SU-DHL-6 (cell line): ENCODE measurements around the gene GPATCH4.
"Not testable (repeated sequence)": the region's sequence is repeated elsewhere in the genome, so short reads cannot be mapped to it uniquely, and the experiment has no call there.

Experiments
- H2AFZ ChIP-seq: fragments of 200-600 bp; sonication (generic); 2 replicates; pipeline ENCODE4 v1.6.1; 2014; ENCODE audit warnings: low read depth, mild to moderate bottlenecking, moderate library complexity, mixed read lengths, antibody characterized with exemption, low read length; ENCODE audit not compliant: severe bottlenecking
- H3F3A ChIP-seq: fragments of 200-600 bp; shearing (Covaris generic); 2 replicates; pipeline ENCODE4 v1.6.0; 2016; ENCODE audit warnings: antibody characterized with exemption, mild to moderate bottlenecking; ENCODE audit not compliant: insufficient read depth
- H3K27ac ChIP-seq: fragments of 200-600 bp; sonication (generic); 2 replicates; pipeline ENCODE4 v1.5.1; 2016; ENCODE audit warnings: low read depth, mild to moderate bottlenecking, low read length, moderate library complexity, mixed read lengths
- H3K27me3 ChIP-seq: fragments of 200-600 bp; sonication (generic), shearing (Covaris generic); 2 replicates; pipeline ENCODE4 v1.6.0; 2014; ENCODE audit warnings: mild to moderate bottlenecking, low read length
- H3K36me3 ChIP-seq: fragments of 200-600 bp; sonication (generic); 2 replicates; pipeline ENCODE4 v1.6.1; 2014; ENCODE audit warnings: mild to moderate bottlenecking, low read length, mixed read lengths
- H3K4me2 ChIP-seq: fragments of 300-600, 200-600 bp; shearing (Covaris generic), sonication (generic); 2 replicates; pipeline ENCODE4 v1.6.0; 2014; ENCODE audit warnings: low read length, low read depth, mild to moderate bottlenecking; ENCODE audit not compliant: poor library complexity, severe bottlenecking
- H3K4me3 ChIP-seq: fragments of 200-600 bp; sonication (generic); 2 replicates; pipeline ENCODE4 v1.5.1; 2014; ENCODE audit warnings: antibody characterized with exemption, low read length, mild to moderate bottlenecking, mixed read lengths; ENCODE audit not compliant: insufficient read depth, poor library complexity, severe bottlenecking
- H3K79me2 ChIP-seq: fragments of 200-600 bp; sonication (generic); 2 replicates; pipeline ENCODE4 v1.6.1; 2014; ENCODE audit warnings: mild to moderate bottlenecking, low read length, moderate library complexity; ENCODE audit not compliant: insufficient read depth
- H3K9ac ChIP-seq: fragments of 200-600 bp; sonication (generic); 2 replicates; pipeline ENCODE4 v1.7.0; 2014; ENCODE audit warnings: mild to moderate bottlenecking, low read length
- H3K9me2 ChIP-seq: fragments of 200-600 bp; sonication (generic); replicated peaks from 2 replicates; pipeline ENCODE4 v1.6.1; 2014; ENCODE audit warnings: low read length; ENCODE audit not compliant: insufficient read depth
- H3K9me3 ChIP-seq: fragments of 200-600 bp; sonication (generic); 2 replicates; pipeline ENCODE4 v1.6.1; 2014; ENCODE audit warnings: low read length, mixed read lengths; ENCODE audit not compliant: insufficient read depth
- H4K20me1 ChIP-seq: fragments of 200-600 bp; sonication (generic); 2 replicates; pipeline ENCODE4 v1.6.1; 2014; ENCODE audit warnings: low read depth, mild to moderate bottlenecking, antibody characterized with exemption, low read length, moderate library complexity, mixed read lengths
- EZH2phosphoT487 ChIP-seq: fragments of 200-600 bp; sonication (generic), shearing (Covaris generic); conservative IDR thresholded peaks from 2 replicates; pipeline ENCODE4 v1.6.1; 2018; ENCODE audit warnings: mild to moderate bottlenecking, antibody characterized with exemption, low read length, moderate library complexity, mixed read lengths
- TF ChIP-seq, protein P1 (sequence below): fragments of 200-600 bp; sonication (generic); IDR thresholded peaks from one replicate; pipeline ENCODE4 v1.5.1; 2017; ENCODE audit warnings: antibody characterized with exemption, mild to moderate bottlenecking, low read length, moderate library complexity; ENCODE audit not compliant: insufficient read depth, poor library complexity, severe bottlenecking

The GPATCH4 gene

DNA sequence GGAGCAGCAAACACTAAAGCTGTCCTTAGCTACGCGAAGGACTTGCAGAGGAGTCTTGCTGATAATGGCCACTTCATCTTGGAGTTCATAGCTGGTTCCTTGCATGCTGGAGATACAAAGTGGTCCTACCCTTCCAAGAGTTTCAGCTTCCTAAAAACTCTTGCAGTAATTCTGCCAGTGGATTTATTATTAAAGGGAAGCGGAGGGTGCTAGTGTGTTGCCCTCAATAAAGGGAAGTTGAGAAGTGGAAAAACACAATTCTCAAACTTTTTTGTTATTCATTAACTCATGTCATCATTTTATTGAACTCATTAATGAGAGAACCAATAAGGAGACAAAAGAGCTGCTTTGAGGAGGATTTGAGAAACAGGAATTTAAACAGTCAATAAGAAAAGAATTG, 11.4 kb upstream of the GPATCH4 start:
- Histone ChIP-seq H3K9me3 (no peaks in the 10 kb centered on the region), H3K79me2 (no peaks in the 10 kb centered on the region), H2AFZ (no peak overlapping the region), H3K27ac (no peak overlapping the region), H3K9ac (no peak overlapping the region), H3K4me2 (no peak overlapping the region), H3K9me2 (no peaks in the 10 kb centered on the region), H4K20me1 (no peaks in the 10 kb centered on the region), H3K36me3 (no peaks in the 10 kb centered on the region), H3F3A (no peaks in the 10 kb centered on the region; the same call in 1 of the 2 replicates), H3K27me3 (no peaks in the 10 kb centered on the region), H3K4me3 (no peak overlapping the region)
- no peak for TF ChIP-seq EZH2phosphoT487
- TF ChIP-seq, protein P1, sequence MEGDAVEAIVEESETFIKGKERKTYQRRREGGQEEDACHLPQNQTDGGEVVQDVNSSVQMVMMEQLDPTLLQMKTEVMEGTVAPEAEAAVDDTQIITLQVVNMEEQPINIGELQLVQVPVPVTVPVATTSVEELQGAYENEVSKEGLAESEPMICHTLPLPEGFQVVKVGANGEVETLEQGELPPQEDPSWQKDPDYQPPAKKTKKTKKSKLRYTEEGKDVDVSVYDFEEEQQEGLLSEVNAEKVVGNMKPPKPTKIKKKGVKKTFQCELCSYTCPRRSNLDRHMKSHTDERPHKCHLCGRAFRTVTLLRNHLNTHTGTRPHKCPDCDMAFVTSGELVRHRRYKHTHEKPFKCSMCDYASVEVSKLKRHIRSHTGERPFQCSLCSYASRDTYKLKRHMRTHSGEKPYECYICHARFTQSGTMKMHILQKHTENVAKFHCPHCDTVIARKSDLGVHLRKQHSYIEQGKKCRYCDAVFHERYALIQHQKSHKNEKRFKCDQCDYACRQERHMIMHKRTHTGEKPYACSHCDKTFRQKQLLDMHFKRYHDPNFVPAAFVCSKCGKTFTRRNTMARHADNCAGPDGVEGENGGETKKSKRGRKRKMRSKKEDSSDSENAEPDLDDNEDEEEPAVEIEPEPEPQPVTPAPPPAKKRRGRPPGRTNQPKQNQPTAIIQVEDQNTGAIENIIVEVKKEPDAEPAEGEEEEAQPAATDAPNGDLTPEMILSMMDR = no peak

DNA sequence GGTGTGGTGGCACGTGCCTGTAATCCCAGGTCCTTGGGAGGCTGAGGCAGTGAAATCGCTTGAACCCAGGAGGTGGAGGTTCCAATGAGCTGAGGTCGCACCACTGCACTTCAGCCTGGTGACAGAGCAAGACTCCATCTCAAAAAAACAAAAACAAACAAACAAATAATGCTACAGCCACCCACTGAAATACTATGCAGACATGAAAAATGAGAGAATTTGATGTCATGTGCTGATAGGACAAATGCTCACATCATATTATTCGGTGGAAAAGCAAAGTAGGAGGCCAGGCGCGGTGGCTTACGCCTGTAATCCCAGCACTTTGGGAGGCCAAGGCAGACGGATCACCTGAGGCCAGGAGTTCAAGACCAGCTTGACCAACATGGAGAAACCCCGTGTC, 8.8 kb upstream of the GPATCH4 start:
- H3K9me2 ChIP-seq, H3K4me2 ChIP-seq, H3K9ac ChIP-seq, H4K20me1 ChIP-seq, H3K9me3 ChIP-seq, H3F3A ChIP-seq, H3K4me3 ChIP-seq, H3K27me3 ChIP-seq, H3K36me3 ChIP-seq, H3K79me2 ChIP-seq, H3K27ac ChIP-seq, H2AFZ ChIP-seq: not testable (repeated sequence)

DNA sequence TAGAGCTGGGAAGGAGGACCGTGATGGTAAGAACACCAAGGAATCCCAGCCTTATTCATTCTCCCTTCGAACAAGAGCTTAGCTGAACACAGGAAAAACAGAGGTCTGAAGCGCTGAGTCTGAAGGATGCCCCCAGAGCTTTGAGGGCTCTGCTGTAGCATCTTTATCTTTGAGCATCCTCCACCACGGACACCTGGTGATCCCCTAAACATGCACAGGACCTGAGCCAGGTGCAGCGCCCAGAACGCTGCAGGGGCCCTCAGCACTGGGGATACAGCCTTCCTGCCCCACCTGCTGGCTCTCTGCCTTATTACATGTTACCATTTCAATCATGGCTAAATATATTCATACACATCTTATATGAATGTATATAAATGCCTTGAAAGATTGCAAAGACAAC, 7.7 kb upstream of the GPATCH4 start:
- no peaks in the 10 kb centered on the region for H3K9me3 ChIP-seq
- H2AFZ ChIP-seq = no peak overlapping the region
- no peak overlapping the region for H3K9ac ChIP-seq
- H3K9me2 ChIP-seq = no peaks in the 10 kb centered on the region
- no peaks in the 10 kb centered on the region for H3K36me3 ChIP-seq
- H3K79me2 ChIP-seq = no peaks in the 10 kb centered on the region
- TF ChIP-seq EZH2phosphoT487 = no peak
- TF ChIP-seq, protein P1 = peak; percentile 64
- no peak overlapping the region for H3K4me3 ChIP-seq
- H4K20me1 ChIP-seq = no peaks in the 10 kb centered on the region
- H3K27me3 ChIP-seq = no peaks in the 10 kb centered on the region
- H3F3A ChIP-seq = no peaks in the 10 kb centered on the region; the same call in 1 of the 2 replicates
- H3K27ac ChIP-seq = no peak overlapping the region
- H3K4me2 ChIP-seq = no peak overlapping the region

- TF ChIP-seq, protein P1 = peak; percentile 55
- no peak for TF ChIP-seq EZH2phosphoT487
- H3K9me2 ChIP-seq = no peaks in the 10 kb centered on the region
- no peak overlapping the region for H3K9ac ChIP-seq
- no peaks in the 10 kb centered on the region for H3K27me3 ChIP-seq
- no peaks in the 10 kb centered on the region for H3K9me3 ChIP-seq
- H3K4me2 ChIP-seq = peak overlapping the region; percentile 3
- H3K27ac ChIP-seq = no peak overlapping the region
- no peaks in the 10 kb centered on the region for H4K20me1 ChIP-seq
- no peaks in the 10 kb centered on the region for H3K79me2 ChIP-seq
- H2AFZ ChIP-seq = no peak overlapping the region
- no peak overlapping the region for H3K4me3 ChIP-seq
- H3F3A ChIP-seq = peaks cover under 1% of the 10 kb centered on the region; the same call in 1 of the 2 replicates
- H3K36me3 ChIP-seq = no peaks in the 10 kb centered on the region
These were observed 6.9 kb upstream of the GPATCH4 start for GRCh38 chr1:156608036-156608674.

DNA sequence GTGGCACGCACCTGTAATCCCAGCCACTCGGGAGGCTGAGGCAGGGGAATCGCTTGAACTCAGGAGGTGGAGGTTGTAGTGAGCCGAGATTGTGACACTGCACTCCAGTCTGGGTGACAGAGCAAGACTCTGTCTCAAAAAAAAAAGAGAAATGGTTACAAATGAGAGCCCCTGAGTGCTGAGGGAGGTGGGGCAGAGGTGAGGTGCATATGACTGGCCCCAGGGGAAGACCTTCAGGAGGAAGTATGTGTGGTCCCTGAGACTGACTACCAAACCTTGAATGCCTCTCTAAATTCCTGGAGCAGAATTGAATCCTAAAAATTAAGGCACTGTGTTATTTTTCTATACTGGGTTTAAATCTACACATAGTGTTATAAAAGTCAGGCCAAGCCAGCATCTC, 6.1 kb upstream of the GPATCH4 start:
- H4K20me1 ChIP-seq, H3K27ac ChIP-seq, H3K9me2 ChIP-seq, H3K36me3 ChIP-seq, H3F3A ChIP-seq, H3K79me2 ChIP-seq, H3K9me3 ChIP-seq, H3K27me3 ChIP-seq, H2AFZ ChIP-seq, H3K9ac ChIP-seq, H3K4me3 ChIP-seq: not testable (repeated sequence)
- peak overlapping the region; percentile 3 for H3K4me2 ChIP-seq
